Mucosa of descending colon (tissue), 3 donors: ENCODE data around the gene APOC3. TPM values are rescaled to one million over a fixed set of nuclear protein-coding genes. Genes with fewer than 3 reads are reported as not detected.

Experiments used
- ATAC-seq: fragments of 200-7000 bp; cut with Tn5 transposase; one replicate; pipeline ENCODE4 v1.9.1; 2020; ENCODE audit warnings: mild to moderate bottlenecking, moderate library complexity
- DNase-seq, 3 donors: peaks; one replicate each; pipeline ENCODE4 v3.0.0-alpha.2; 2020
- H3K36me3 ChIP-seq: fragments of 200-600 bp; one replicate; pipeline ENCODE4 v1.8.0; 2021; ENCODE audit warnings: low read depth, mild to moderate bottlenecking
- H3K4me1 ChIP-seq: fragments of 200-600 bp; one replicate; pipeline ENCODE4 v1.8.0; 2021; ENCODE audit warnings: low read depth, mild to moderate bottlenecking
- H3K4me3 ChIP-seq: fragments of 200-600 bp; one replicate; pipeline ENCODE4 v1.8.0; 2021; ENCODE audit warnings: mild to moderate bottlenecking
- H3K9me3 ChIP-seq: fragments of 200-600 bp; one replicate; pipeline ENCODE4 v1.8.0; 2021; ENCODE audit warnings: mild to moderate bottlenecking
- CTCF ChIP-seq: fragments of 200-600 bp; IDR thresholded peaks from one replicate; pipeline ENCODE4 v1.8.0; 2022; ENCODE audit warnings: antibody characterized with exemption, mild to moderate bottlenecking
- intact Hi-C, 2 donors: fragments of 100-400 bp; cut with DNase I in 1 of 2; cut with micrococcal nuclease in 1 of 2; formaldehyde crosslinking; loops; one replicate each; pipeline versions ENCODE4 v1.11.0 to v1.11.1; 2022; cut with DNase I, micrococcal nuclease
- total RNA-seq, 3 donors: library from RNA; stranded (reverse); fragmentation: NEBNext Ultra II Directional in 2 of 3; extraction: Animal tissue kit (Norgen Biotek cat#: 25700) in 2 of 3; gene quantifications; one replicate each; pipeline versions ENCODE4 v1.2.1 to v1.2.4, GENCODE V29; 2021 to 2023
- donor health status: DM: no; HTN: no; CAD: no; lungs with moderate emphysema.
- donor health status: DM: no; HTN: no; CAD: no.
- donor health status: DM: no; HTN: yes; CAD: no.

APOC3 gene
- total RNA-seq, 3 donors from 2014 or later, result 0.60 TPM; not detected in 2

- ATAC-seq (no peak), DNase-seq (no peak)
- no peak overlapping the region for H3K4me3 ChIP-seq
- H3K9me3 ChIP-seq, result no peaks in the 10 kb centered on the region
- H3K36me3 ChIP-seq, result no peaks in the 10 kb centered on the region
- intact Hi-C loops, result no loop called here
- H3K4me1 ChIP-seq, result peaks cover 23% of the 10 kb centered on the region
- no peak for TF ChIP-seq CTCF
Measured at GRCh38 chr11:116857316-116857715, 27.6 kb downstream of the APOC3 start.

GRCh38 chr11:116857936-116858335 is 28.2 kb downstream of the APOC3 start:
- H3K9me3 ChIP-seq, result no peaks in the 10 kb centered on the region
- intact Hi-C loops, result no loop called here
- ATAC-seq (no peak), DNase-seq (no peak)
- peaks cover 17% of the 10 kb centered on the region for H3K4me1 ChIP-seq
- no peak overlapping the region for H3K4me3 ChIP-seq
- TF ChIP-seq CTCF, result no peak
- H3K36me3 ChIP-seq, result no peaks in the 10 kb centered on the region

- intact Hi-C loops, result no loop called here
- no peak for ATAC-seq
- Histone ChIP-seq H3K4me3 (no peak overlapping the region), H3K9me3 (no peaks in the 10 kb centered on the region), H3K36me3 (no peaks in the 10 kb centered on the region), H3K4me1 (peaks cover 4% of the 10 kb centered on the region)
- DNase-seq, result no peak
- TF ChIP-seq CTCF, result no peak
Measured at GRCh38 chr11:116859175-116859574, 29.5 kb downstream of the APOC3 start.

GRCh38 chr11:116860303-116860702 is 30.6 kb downstream of the APOC3 start:
- TF ChIP-seq CTCF, result no peak
- Histone ChIP-seq H3K36me3 (no peaks in the 10 kb centered on the region), H3K4me3 (no peak overlapping the region), H3K9me3 (no peaks in the 10 kb centered on the region), H3K4me1 (no peaks in the 10 kb centered on the region)
- DNase-seq, result no peak
- no peak for ATAC-seq
- intact Hi-C loops, result no loop called here

GRCh38 chr11:116861539-116861938 is 31.8 kb downstream of the APOC3 start:
- H3K9me3 ChIP-seq, result no peaks in the 10 kb centered on the region
- DNase-seq (no peak), ATAC-seq (no peak)
- H3K4me1 ChIP-seq, result no peaks in the 10 kb centered on the region
- intact Hi-C loops, result no loop called here
- no peak overlapping the region for H3K4me3 ChIP-seq
- no peak for TF ChIP-seq CTCF
- no peaks in the 10 kb centered on the region for H3K36me3 ChIP-seq

GRCh38 chr11:116862185-116862584 is 32.5 kb downstream of the APOC3 start:
- TF ChIP-seq CTCF, result no peak
- Histone ChIP-seq H3K4me1 (no peaks in the 10 kb centered on the region), H3K4me3 (no peak overlapping the region), H3K36me3 (no peaks in the 10 kb centered on the region), H3K9me3 (no peaks in the 10 kb centered on the region)
- no peak for ATAC-seq
- DNase-seq, result no peak
- intact Hi-C loops, result no loop called here
